SK-N-SH treated with all-trans-retinoic acid at 6 μM for 48 hours (cell line): ENCODE results near the gene SMYD2.

ENCODE experiments used
- ARNTL ChIP-seq: fragments of 450-650 bp; formaldehyde crosslinking; IDR thresholded peaks from 2 replicates; pipeline ENCODE4 v1.5.0; 2020; ENCODE audit warnings: low read depth, mild to moderate bottlenecking, moderate library complexity, borderline replicate concordance
- POU6F1 ChIP-seq: fragments of 250-450 bp; sonication (Bioruptor Pico); IDR thresholded peaks from 2 replicates; pipeline ENCODE4 v1.8.0; 2021; ENCODE audit warnings: low read depth, mild to moderate bottlenecking, moderate library complexity, borderline replicate concordance
- PPARA ChIP-seq: fragments of 250-450 bp; sonication (Bioruptor Pico); IDR thresholded peaks from 2 replicates; pipeline ENCODE4 v1.5.0; 2020; ENCODE audit warnings: mild to moderate bottlenecking, borderline replicate concordance
- RARB ChIP-seq: fragments of 250-450 bp; sonication (Bioruptor Pico); IDR thresholded peaks from 2 replicates; pipeline ENCODE4 v1.8.0; 2021; ENCODE audit warnings: mild to moderate bottlenecking, moderate library complexity
- ZC3H10 ChIP-seq: fragments of 250-450 bp; sonication (Bioruptor Pico); IDR thresholded peaks from 2 replicates; pipeline ENCODE4 v1.5.1; 2021; ENCODE audit warnings: mild to moderate bottlenecking, moderate library complexity

GRCh38 chr1:214364386-214364785 is 83.4 kb downstream of the SMYD2 start:
- TF ChIP-seq ARNTL (CRISPR knock-in tag) (no peak), ZC3H10 (CRISPR knock-in tag) (no peak), POU6F1 (no peak), RARB (CRISPR knock-in tag) (no peak), PPARA (CRISPR knock-in tag) (no peak)
